Breast epithelium (tissue), 4 donors: ENCODE results near the gene KCMF1. TPM values are rescaled to one million over a fixed set of nuclear protein-coding genes. Genes with fewer than 3 reads are reported as not detected.

ENCODE experiments used
- DNase-seq, 2 donors: peaks; one replicate each; pipeline ENCODE4 v3.0.0-alpha.2; 2019; ENCODE audit warnings: low spot score in 2 of 2
- H3K27ac ChIP-seq, 2 donors: fragments of 200-600 bp; sonication (generic) in 1 of 2; one replicate each; pipeline ENCODE4 v1.5.1; 2016 to 2019; ENCODE audit warnings: mild to moderate bottlenecking in 1 of 2
- H3K27me3 ChIP-seq, 2 donors: fragments of 200-600 bp; sonication (generic) in 1 of 2; one replicate each; pipeline versions ENCODE4 v1.5.1 to v1.6.0; 2017 to 2019; ENCODE audit warnings: control low read depth in 1 of 2, mild to moderate bottlenecking in 1 of 2
- H3K36me3 ChIP-seq: fragments of 200-600 bp; one replicate; pipeline ENCODE4 v1.5.1; 2019
- H3K4me1 ChIP-seq, 2 donors: fragments of 200-600 bp; sonication (generic); one replicate each; pipeline ENCODE4 v1.5.1; 2016 to 2019; ENCODE audit warnings: control low read depth in 1 of 2
- H3K4me3 ChIP-seq, 3 donors: fragments of 200-600 bp; sonication (generic); 1 replicate in 2 of 3; 2 replicates in 1 of 3; pipeline ENCODE4 v1.5.1; 2016 to 2019; ENCODE audit warnings: mild to moderate bottlenecking in 3 of 3, moderate library complexity in 2 of 3
- H3K9me3 ChIP-seq, 2 donors: fragments of 200-600 bp; sonication (generic) in 1 of 2; one replicate each; pipeline ENCODE4 v1.5.1; 2016 to 2019; ENCODE audit warnings: control low read depth in 1 of 2
- CTCF ChIP-seq, 3 donors: fragments of 450-650 bp; IDR thresholded peaks; one replicate each; pipeline ENCODE4 v1.5.1; 2016 to 2017; ENCODE audit warnings: antibody characterized with exemption in 3 of 3, mild to moderate bottlenecking in 3 of 3, moderate library complexity in 3 of 3
- POLR2A ChIP-seq: fragments of 450-650 bp; IDR thresholded peaks from one replicate; pipeline ENCODE4 v1.6.1; 2016; ENCODE audit warnings: antibody characterized with exemption, mild to moderate bottlenecking, moderate library complexity
- POLR2AphosphoS5 ChIP-seq, 3 donors: sonication (generic); formaldehyde crosslinking; IDR thresholded peaks; one replicate each; pipeline ENCODE4 v1.6.1; 2017; ENCODE audit warnings: antibody characterized with exemption in 3 of 3
- intact Hi-C: fragments of 100-400 bp; cut with DNase I; formaldehyde crosslinking; loops from one replicate; pipeline ENCODE4 v1.15.1; 2023; ENCODE audit warnings: low total_unique reads
- total RNA-seq, 3 donors: library from RNA; depleted of rRNA; stranded (reverse); fragments of >200 nt; gene quantifications; one replicate each; pipeline ENCODE4 v1.1.0, GENCODE V29; 2016

KCMF1 gene
- total RNA-seq, 3 donors from 2014 or later = 35.7 to 68.6 (median 49.3) TPM

- TF ChIP-seq CTCF (IDR thresholded peaks at IDR 0.05) (no peak), POLR2A (no peak), POLR2AphosphoS5 (IDR thresholded peaks at IDR 0.05) (no peak)
- no peak overlapping the region for H3K4me3 ChIP-seq
- H3K4me1 ChIP-seq = no peaks in the 10 kb centered on the region
- intact Hi-C loops = no loop called here
- no peak for DNase-seq
- no peaks in the 10 kb centered on the region for H3K27me3 ChIP-seq
- no peak overlapping the region for H3K27ac ChIP-seq
- H3K9me3 ChIP-seq = no peaks in the 10 kb centered on the region
- no peaks in the 10 kb centered on the region for H3K36me3 ChIP-seq
Measured at GRCh38 chr2:85033388-85033787, 62.4 kb downstream of the KCMF1 start.

GRCh38 chr2:85034158-85034557, 63.2 kb downstream of the KCMF1 start:
- Histone ChIP-seq H3K4me1 (no peaks in the 10 kb centered on the region), H3K4me3 (no peak overlapping the region), H3K9me3 (no peaks in the 10 kb centered on the region), H3K27me3 (no peaks in the 10 kb centered on the region), H3K36me3 (no peaks in the 10 kb centered on the region), H3K27ac (no peak overlapping the region)
- TF ChIP-seq CTCF (IDR thresholded peaks at IDR 0.05) = no peak
- TF ChIP-seq POLR2AphosphoS5 (IDR thresholded peaks at IDR 0.05) = no peak
- no peak for TF ChIP-seq POLR2A
- no peak for DNase-seq
- intact Hi-C loops = no loop called here

GRCh38 chr2:85037622-85038021, 66.7 kb downstream of the KCMF1 start:
- no peaks in the 10 kb centered on the region for H3K36me3 ChIP-seq
- no peak for TF ChIP-seq POLR2AphosphoS5 (IDR thresholded peaks at IDR 0.05)
- TF ChIP-seq CTCF (IDR thresholded peaks at IDR 0.05) = no peak
- TF ChIP-seq POLR2A = no peak
- no peaks in the 10 kb centered on the region for H3K4me1 ChIP-seq
- H3K27me3 ChIP-seq = no peaks in the 10 kb centered on the region
- no peaks in the 10 kb centered on the region for H3K9me3 ChIP-seq
- no peak overlapping the region for H3K4me3 ChIP-seq
- intact Hi-C loops = no loop called here
- no peak overlapping the region for H3K27ac ChIP-seq
- DNase-seq = no peak

GRCh38 chr2:85042330-85042729, 71.4 kb downstream of the KCMF1 start:
- intact Hi-C loops = no loop called here
- Histone ChIP-seq H3K4me1 (no peaks in the 10 kb centered on the region), H3K27ac (no peak overlapping the region), H3K36me3 (no peaks in the 10 kb centered on the region), H3K4me3 (no peak overlapping the region), H3K9me3 (no peaks in the 10 kb centered on the region), H3K27me3 (no peaks in the 10 kb centered on the region)
- no peak for DNase-seq
- no peak for TF ChIP-seq POLR2AphosphoS5 (IDR thresholded peaks at IDR 0.05)

- TF ChIP-seq POLR2AphosphoS5 (IDR thresholded peaks at IDR 0.05) = no peak
- no peak for TF ChIP-seq CTCF (IDR thresholded peaks at IDR 0.05)
- no peak for TF ChIP-seq POLR2A
- H3K27me3 ChIP-seq = no peaks in the 10 kb centered on the region
- H3K36me3 ChIP-seq = peaks cover 7% of the 10 kb centered on the region
- H3K4me3 ChIP-seq = no peak overlapping the region
- DNase-seq = no peak
- H3K27ac ChIP-seq = no peak overlapping the region
- H3K4me1 ChIP-seq = no peaks in the 10 kb centered on the region
- no peaks in the 10 kb centered on the region for H3K9me3 ChIP-seq
- intact Hi-C loops = no loop called here
Measured at GRCh38 chr2:85048534-85048933, 77.6 kb downstream of the KCMF1 start.

GRCh38 chr2:85049236-85049635, 78.3 kb downstream of the KCMF1 start:
- DNase-seq = no peak
- no peak for TF ChIP-seq POLR2A
- TF ChIP-seq CTCF (IDR thresholded peaks at IDR 0.05) = no peak
- TF ChIP-seq POLR2AphosphoS5 (IDR thresholded peaks at IDR 0.05) = no peak
- H3K4me1 ChIP-seq = no peaks in the 10 kb centered on the region
- intact Hi-C loops = no loop called here
- no peak overlapping the region for H3K27ac ChIP-seq
- H3K4me3 ChIP-seq = no peak overlapping the region
- H3K9me3 ChIP-seq = no peaks in the 10 kb centered on the region
- H3K27me3 ChIP-seq = no peaks in the 10 kb centered on the region
- peaks cover 7% of the 10 kb centered on the region for H3K36me3 ChIP-seq
